Body of pancreas (tissue), 4 donors: ENCODE data around the gene SAA4. TPM values are rescaled to one million over a fixed set of nuclear protein-coding genes. Genes with fewer than 3 reads are reported as not detected.

Experiments used
- ATAC-seq: fragments of 150-250 bp; one replicate; pipeline ENCODE4 v1.9.1; 2016
- DNase-seq, 4 donors: peaks; one replicate each; pipeline ENCODE4 v3.0.0-alpha.2; 2019
- H3K27ac ChIP-seq, 4 donors: fragments of 200-600 bp; sonication (generic); 1 replicate in 3 of 4; 2 replicates in 1 of 4; pipeline versions ENCODE4 v1.5.1 to v1.6.1; 2016 to 2019; ENCODE audit warnings: mild to moderate bottlenecking in 1 of 4, mixed read lengths in 1 of 4, moderate library complexity in 1 of 4
- H3K27me3 ChIP-seq, 2 donors: fragments of 200-600 bp; sonication (generic); one replicate each; pipeline ENCODE4 v1.6.0; 2016; ENCODE audit warnings: mild to moderate bottlenecking in 1 of 2
- H3K36me3 ChIP-seq, 2 donors: fragments of 200-600 bp; sonication (generic); replicated peaks in 1 of 2; 2 replicates each; pipeline ENCODE4 v1.5.1; 2016; ENCODE audit warnings: low read depth in 2 of 2; ENCODE audit not compliant: insufficient read depth in 1 of 2
- H3K4me1 ChIP-seq: fragments of 200-600 bp; sonication (generic); one replicate; pipeline ENCODE4 v1.6.0; 2016
- H3K4me3 ChIP-seq, 2 donors: fragments of 200-600 bp; sonication (generic); 1 replicate in 1 of 2; 2 replicates in 1 of 2; pipeline ENCODE4 v1.5.1; 2016 to 2019
- H3K9me3 ChIP-seq, 3 donors: fragments of 200-600 bp; sonication (generic); 1 replicate in 2 of 3; 2 replicates in 1 of 3; pipeline ENCODE4 v1.5.1; 2016
- CTCF ChIP-seq, 7 experiments: fragments of 450-650 bp in 4 of 7; fragments of 200-600 bp in 3 of 7; sonication (generic) in 3 of 7; IDR thresholded peaks; one replicate each; pipeline ENCODE4 v1.5.1; 2016 to 2019; ENCODE audit warnings: antibody characterized with exemption in 7 of 7
- POLR2A ChIP-seq, 3 donors: fragments of 450-650 bp; IDR thresholded peaks; one replicate each; pipeline ENCODE4 v1.6.1; 2016; ENCODE audit warnings: antibody characterized with exemption in 3 of 3, mild to moderate bottlenecking in 2 of 3
- WGBS, 2 donors: methylation state at CpG; one replicate each; pipeline ENCODE4 v1.1.5; 2017; 5-methylcytosine and 5-hydroxymethylcytosine counted together
- intact Hi-C: fragments of 100-400 bp; cut with DNase I; formaldehyde crosslinking; loops from one replicate; pipeline ENCODE4 v1.15.1; 2023
- total RNA-seq, 2 donors: library from RNA; depleted of rRNA; stranded (reverse); fragments of >200 nt; gene quantifications; one replicate each; pipeline ENCODE4 v1.1.0, GENCODE V29; 2016

The SAA4 gene
- total RNA-seq, 2 donors from 2014 or later = not detected

- no peak overlapping the region for H3K4me3 ChIP-seq
- no peak for DNase-seq
- H3K9me3 ChIP-seq = no peaks in the 10 kb centered on the region
- H3K36me3 ChIP-seq = no peaks in the 10 kb centered on the region
- TF ChIP-seq CTCF (IDR thresholded peaks at IDR 0.05) = no peak
- intact Hi-C loops = no loop called here
- no peaks in the 10 kb centered on the region for H3K4me1 ChIP-seq
- WGBS, 2 donors = 77 to 84% methylated on average over 3 of the region's 3 CpGs
- ATAC-seq = no peak
- no peaks in the 10 kb centered on the region for H3K27me3 ChIP-seq
- no peak overlapping the region for H3K27ac ChIP-seq
Measured at GRCh38 chr11:18222814-18223421, 13.7 kb downstream of the SAA4 start.

GRCh38 chr11:18221274-18221876 lies 15.2 kb downstream of the SAA4 start:
- H3K27ac ChIP-seq = no peak overlapping the region
- TF ChIP-seq POLR2A (IDR thresholded peaks at IDR 0.05) = no peak
- no peak for TF ChIP-seq CTCF (IDR thresholded peaks at IDR 0.05)
- intact Hi-C loops = no loop called here
- H3K4me3 ChIP-seq = no peak overlapping the region
- 75% methylated on average over 5 of the region's 5 CpGs; no CpG with 5 or more reads in 1 of the 2 donors for WGBS, 2 donors
- H3K36me3 ChIP-seq = no peaks in the 10 kb centered on the region
- H3K27me3 ChIP-seq = no peaks in the 10 kb centered on the region
- no peaks in the 10 kb centered on the region for H3K4me1 ChIP-seq
- DNase-seq (no peak), ATAC-seq (no peak)
- H3K9me3 ChIP-seq = no peaks in the 10 kb centered on the region

- TF ChIP-seq CTCF (IDR thresholded peaks at IDR 0.05) (no peak), POLR2A (IDR thresholded peaks at IDR 0.05) (no peak)
- H3K4me1 ChIP-seq = no peaks in the 10 kb centered on the region
- no peaks in the 10 kb centered on the region for H3K9me3 ChIP-seq
- WGBS, 2 donors = 23% methylated on average over 9 to 33 of the region's 33 CpGs
- ATAC-seq (no peak), DNase-seq (no peak)
- no peaks in the 10 kb centered on the region for H3K27me3 ChIP-seq
- H3K4me3 ChIP-seq = no peak overlapping the region
- H3K27ac ChIP-seq = no peak overlapping the region
- intact Hi-C loops = no loop called here
- no peaks in the 10 kb centered on the region for H3K36me3 ChIP-seq
Measured at GRCh38 chr11:18209058-18209457, 27.5 kb downstream of the SAA4 start.

- no peak overlapping the region for H3K27ac ChIP-seq
- no peak for TF ChIP-seq CTCF (IDR thresholded peaks at IDR 0.05)
- TF ChIP-seq POLR2A (IDR thresholded peaks at IDR 0.05) = no peak
- no peaks in the 10 kb centered on the region for H3K27me3 ChIP-seq
- DNase-seq = no peak
- H3K36me3 ChIP-seq = no peaks in the 10 kb centered on the region
- no peaks in the 10 kb centered on the region for H3K4me1 ChIP-seq
- no peaks in the 10 kb centered on the region for H3K9me3 ChIP-seq
- H3K4me3 ChIP-seq = no peak overlapping the region
- no peak for ATAC-seq
- intact Hi-C loops = no loop called here
Measured at GRCh38 chr11:18204771-18205170, 31.8 kb downstream of the SAA4 start.

GRCh38 chr11:18204220-18204619 lies 32.4 kb downstream of the SAA4 start:
- Histone ChIP-seq H3K27me3 (no peaks in the 10 kb centered on the region), H3K36me3 (no peaks in the 10 kb centered on the region), H3K9me3 (no peaks in the 10 kb centered on the region), H3K4me3 (no peak overlapping the region), H3K4me1 (no peaks in the 10 kb centered on the region), H3K27ac (no peak overlapping the region)
- WGBS, 2 donors = 81 to 100% methylated on average over 1 to 3 of the region's 3 CpGs
- TF ChIP-seq POLR2A (IDR thresholded peaks at IDR 0.05) (no peak), CTCF (IDR thresholded peaks at IDR 0.05) (no peak)
- ATAC-seq (no peak), DNase-seq (no peak)
- intact Hi-C loops = no loop called here
